Esophagus muscularis mucosa (tissue), 4 donors: ENCODE data around the gene SLC24A3. TPM values are rescaled to one million over a fixed set of nuclear protein-coding genes. Genes with fewer than 3 reads are reported as not detected.

Experiments
- DNase-seq: peaks from one replicate; pipeline ENCODE4 v3.0.0-alpha.2; 2017; ENCODE audit errors: extremely low spot score
- H3K27ac ChIP-seq, 4 donors: fragments of 200-600 bp; sonication (generic); replicated peaks in 1 of 4; 1 replicate in 3 of 4; 2 replicates in 1 of 4; pipeline ENCODE4 v1.5.1; 2016 to 2019; ENCODE audit warnings: mild to moderate bottlenecking in 1 of 4
- H3K27me3 ChIP-seq, 4 donors: fragments of 200-600 bp; sonication (generic); one replicate each; pipeline versions ENCODE4 v1.5.1 to v1.6.0; 2016 to 2019
- H3K36me3 ChIP-seq, 4 donors: fragments of 200-600 bp; sonication (generic); one replicate each; pipeline ENCODE4 v1.5.1; 2016 to 2019
- H3K4me1 ChIP-seq, 4 donors: fragments of 200-600 bp; sonication (generic); one replicate each; pipeline ENCODE4 v1.5.1; 2016 to 2019
- H3K4me3 ChIP-seq, 4 donors: fragments of 200-600 bp; sonication (generic); 1 replicate in 2 of 4; 2 replicates in 2 of 4; pipeline ENCODE4 v1.5.1; 2016 to 2019; ENCODE audit warnings: mild to moderate bottlenecking in 4 of 4, moderate library complexity in 1 of 4
- H3K9me3 ChIP-seq, 4 donors: fragments of 200-600 bp; sonication (generic); 1 replicate in 3 of 4; 2 replicates in 1 of 4; pipeline ENCODE4 v1.5.1; 2016 to 2019
- CTCF ChIP-seq, 3 experiments: fragments of 200-600 bp in 2 of 3; fragments of 450-650 bp in 1 of 3; sonication (generic) in 2 of 3; IDR thresholded peaks; one replicate each; pipeline ENCODE4 v1.5.1; 2017 to 2019; ENCODE audit warnings: antibody characterized with exemption in 3 of 3, mild to moderate bottlenecking in 2 of 3, moderate library complexity in 1 of 3
- EP300 ChIP-seq: sonication (generic); formaldehyde crosslinking; IDR thresholded peaks from one replicate; pipeline ENCODE4 v1.6.1; 2017; ENCODE audit warnings: antibody characterized with exemption
- POLR2A ChIP-seq: fragments of 450-650 bp; IDR thresholded peaks from one replicate; pipeline ENCODE4 v1.6.1; 2017; ENCODE audit warnings: antibody characterized with exemption, moderate library complexity, mild to moderate bottlenecking, low read depth
- POLR2AphosphoS5 ChIP-seq, 2 donors: sonication (generic); formaldehyde crosslinking; IDR thresholded peaks; one replicate each; pipeline ENCODE4 v1.6.1; 2017; ENCODE audit warnings: antibody characterized with exemption in 2 of 2
- WGBS: methylation state at CpG from one replicate; pipeline ENCODE4 v1.1.5; 2018; 5-methylcytosine and 5-hydroxymethylcytosine counted together
- intact Hi-C: fragments of 100-400 bp; cut with DNase I; formaldehyde crosslinking; loops from one replicate; pipeline ENCODE4 v1.15.1; 2023
- total RNA-seq, 4 donors: library from RNA; depleted of rRNA; stranded (reverse); fragments of >200 nt; gene quantifications; one replicate each; pipeline versions ENCODE4 v1.1.0 to v1.2.1, GENCODE V29; 2016

SLC24A3 gene
- total RNA-seq, 4 donors from 2014 or later: 4.6 to 11.5 (median 6.6) TPM

- Histone ChIP-seq H3K9me3 (no peaks in the 10 kb centered on the region), H3K4me3 (no peak overlapping the region), H3K27me3 (no peaks in the 10 kb centered on the region), H3K27ac (no peak overlapping the region), H3K36me3 (no peaks in the 10 kb centered on the region), H3K4me1 (no peaks in the 10 kb centered on the region)
- TF ChIP-seq CTCF (IDR thresholded peaks at IDR 0.05): no peak
- no peak for DNase-seq
- intact Hi-C loops: no loop called here
- WGBS: 92% methylated on average over 8 of the region's 8 CpGs
Observed at GRCh38 chr20:19244291-19244690, 31.8 kb downstream of the SLC24A3 start.

GRCh38 chr20:19249106-19249879 is 36.9 kb downstream of the SLC24A3 start:
- TF ChIP-seq CTCF (IDR thresholded peaks at IDR 0.05) (no peak), POLR2AphosphoS5 (IDR thresholded peaks at IDR 0.05) (no peak), EP300 (no peak), POLR2A (no peak)
- Histone ChIP-seq H3K4me1 (peaks cover 0 to 26% (median 15%) of the 10 kb centered on the region in 4 donors), H3K27ac (no peak overlapping the region), H3K27me3 (no peaks in the 10 kb centered on the region), H3K9me3 (no peaks in the 10 kb centered on the region), H3K4me3 (no peak overlapping the region), H3K36me3 (no peaks in the 10 kb centered on the region)
- 76% methylated on average over 6 of the region's 6 CpGs for WGBS
- peak; percentile 86 for DNase-seq
- intact Hi-C loops: no loop called here

- no peak for DNase-seq
- Histone ChIP-seq H3K36me3 (no peaks in the 10 kb centered on the region), H3K9me3 (no peaks in the 10 kb centered on the region), H3K4me3 (no peak overlapping the region), H3K27ac (no peak overlapping the region), H3K4me1 (peaks cover 0 to 26% (median 15%) of the 10 kb centered on the region in 4 donors), H3K27me3 (no peaks in the 10 kb centered on the region)
- TF ChIP-seq POLR2A: no peak
- no peak for TF ChIP-seq EP300
- TF ChIP-seq POLR2AphosphoS5 (IDR thresholded peaks at IDR 0.05): no peak
- TF ChIP-seq CTCF (IDR thresholded peaks at IDR 0.05): no peak
- intact Hi-C loops: no loop called here
Observed at GRCh38 chr20:19250346-19250745, 37.9 kb downstream of the SLC24A3 start.

GRCh38 chr20:19251506-19251905 is 39.1 kb downstream of the SLC24A3 start:
- Histone ChIP-seq H3K27me3 (no peaks in the 10 kb centered on the region), H3K36me3 (no peaks in the 10 kb centered on the region), H3K4me1 (peaks cover 0 to 26% (median 15%) of the 10 kb centered on the region in 4 donors), H3K27ac (peak overlapping the region; percentile 10 to 56 (median 30)), H3K4me3 (no peak overlapping the region), H3K9me3 (no peaks in the 10 kb centered on the region)
- peak; percentile 31 for DNase-seq
- WGBS: 93% methylated on average over 3 of the region's 4 CpGs
- TF ChIP-seq CTCF (IDR thresholded peaks at IDR 0.05) (no peak), POLR2A (no peak), POLR2AphosphoS5 (IDR thresholded peaks at IDR 0.05) (no peak), EP300 (no peak)
- intact Hi-C loops: no loop called here

- no peak overlapping the region for H3K4me3 ChIP-seq
- intact Hi-C loops: no loop called here
- no peaks in the 10 kb centered on the region for H3K27me3 ChIP-seq
- TF ChIP-seq POLR2A (no peak), POLR2AphosphoS5 (IDR thresholded peaks at IDR 0.05) (no peak), EP300 (no peak), CTCF (IDR thresholded peaks at IDR 0.05) (no peak)
- peak overlapping the region; percentile 10 to 56 (median 30) for H3K27ac ChIP-seq
- 70% methylated on average over 3 of the region's 3 CpGs for WGBS
- no peaks in the 10 kb centered on the region for H3K9me3 ChIP-seq
- DNase-seq: no peak
- peaks cover 0 to 26% (median 15%) of the 10 kb centered on the region in 4 donors for H3K4me1 ChIP-seq
- H3K36me3 ChIP-seq: no peaks in the 10 kb centered on the region
Observed at GRCh38 chr20:19251958-19252357, 39.5 kb downstream of the SLC24A3 start.
